GM12878 (cell line): ENCODE data around the gene FIBCD1. TPM values are rescaled to one million over a fixed set of nuclear protein-coding genes. Genes with fewer than 3 reads are reported as not detected.

Experiments used
- ATAC-seq: fragments of 200-7000 bp; cut with Tn5 transposase; 3 replicates; pipeline ENCODE4 v1.9.1; 2020; ENCODE audit warnings: mild to moderate bottlenecking, moderate library complexity
- BruUV-seq: library from RNA; stranded (reverse); fragments of 400-500 nt; replicated peaks from 2 replicates; lab custom pipeline; 2021; lab: Mats Ljungman, UMichigan
- CTCF ChIA-PET: fragments of 300-600 bp; sonication (Branson Sonifier 250); formaldehyde crosslinking; extraction: SDS; loops from one replicate; lab custom pipeline; 2021; ENCODE audit warnings: inconsistent platforms; lab: Yijun Ruan, JAX
- POLR2A ChIA-PET: fragments of 350-600 bp; formaldehyde crosslinking; extraction: SDS; loops from one replicate; lab custom pipeline; 2021; ENCODE audit warnings: inconsistent platforms; lab: Charles Lee
- RAD21 ChIA-PET: fragments of 300-600 bp; sonication (Branson Sonifier 250); formaldehyde crosslinking; loops from one replicate; lab custom pipeline; 2023; ENCODE audit warnings: antibody characterized with exemption; ENCODE audit not compliant: unreplicated experiment; lab: Charles Lee
- SMC1A ChIA-PET: fragments of 300-600 bp; sonication (Branson Sonifier 250); formaldehyde crosslinking; loops from one replicate; lab custom pipeline; 2023; ENCODE audit not compliant: unreplicated experiment, uncharacterized antibody; lab: Charles Lee
- DNase-seq: peaks from one replicate; pipeline ENCODE4 v3.0.0-alpha.2; 2011; ENCODE audit warnings: low read depth, low spot score
- FAIRE-seq: peaks from 3 replicates; lab custom pipeline; 2011; peaks lifted over from hg19 to GRCh38; lab: Jason Lieb, UNC
- H2AFZ ChIP-seq: 2 replicates; pipeline ENCODE4 v1.6.0; 2011; ENCODE audit warnings: low read depth, low read length, control low read depth; ENCODE audit not compliant: control insufficient read depth
- H3K27ac ChIP-seq: 2 replicates; pipeline ENCODE4 v1.5.1; 2011; ENCODE audit warnings: control low read depth; ENCODE audit not compliant: control insufficient read depth, insufficient read depth
- H3K27me3 ChIP-seq, 2 experiments: replicated peaks in 1 of 2; 2 replicates each; pipeline versions ENCODE4 v1.6.0 to v1.6.1; 2011; ENCODE audit warnings: low read length in 1 of 2; ENCODE audit not compliant: control insufficient read depth in 2 of 2, insufficient read depth in 2 of 2
- H3K36me3 ChIP-seq, 2 experiments: 2 replicates each; pipeline ENCODE4 v1.5.1; 2011; ENCODE audit warnings: low read length in 1 of 2; ENCODE audit not compliant: control insufficient read depth in 2 of 2, insufficient read depth in 2 of 2
- H3K4me1 ChIP-seq: 2 replicates; pipeline ENCODE4 v1.6.1; 2011; ENCODE audit warnings: mild to moderate bottlenecking, low read length, moderate library complexity, mixed read lengths; ENCODE audit not compliant: control insufficient read depth, insufficient read depth
- H3K4me2 ChIP-seq: 2 replicates; pipeline ENCODE4 v1.6.0; 2011; ENCODE audit warnings: control low read depth; ENCODE audit not compliant: control insufficient read depth, insufficient read depth
- H3K4me3 ChIP-seq: fragments of 200-600 bp; sonication (generic); 2 replicates; pipeline ENCODE4 v1.5.1; 2016
- H3K79me2 ChIP-seq: 2 replicates; pipeline ENCODE4 v1.6.0; 2011; ENCODE audit warnings: low read length; ENCODE audit not compliant: control insufficient read depth, insufficient read depth
- H3K9ac ChIP-seq: 2 replicates; pipeline ENCODE4 v1.8.0; 2011; ENCODE audit warnings: low read length, control low read depth, mixed read lengths; ENCODE audit not compliant: control insufficient read depth, insufficient read depth
- H3K9me3 ChIP-seq: replicated peaks from 3 replicates; pipeline ENCODE4 v1.5.1; 2011; ENCODE audit warnings: mild to moderate bottlenecking, low read length; ENCODE audit not compliant: control insufficient read depth, insufficient read depth
- H4K20me1 ChIP-seq: 2 replicates; pipeline ENCODE4 v1.6.0; 2011; ENCODE audit not compliant: control insufficient read depth, insufficient read depth
- CHD2 ChIP-seq: IDR thresholded peaks from 2 replicates; pipeline ENCODE4 v1.6.1; 2011; ENCODE audit warnings: low read depth, low read length, improper control_type of control experiment, borderline replicate concordance
- IKZF1 ChIP-seq: fragments of 450-650 bp; conservative IDR thresholded peaks from 2 replicates; pipeline ENCODE4 v1.6.1; 2017; ENCODE audit warnings: antibody characterized with exemption, mild to moderate bottlenecking
- IRF4 ChIP-seq: IDR thresholded peaks from 2 replicates; pipeline ENCODE4 v1.6.1; 2011; ENCODE audit warnings: low read depth, low read length
- NFYB ChIP-seq: IDR thresholded peaks from 2 replicates; pipeline ENCODE4 v1.6.1; 2011; ENCODE audit warnings: low read depth, mild to moderate bottlenecking, low read length, improper control_type of control experiment, moderate library complexity; ENCODE audit not compliant: insufficient read depth
- NR2C2 ChIP-seq: IDR thresholded peaks from 2 replicates; pipeline ENCODE4 v1.6.1; 2011; ENCODE audit warnings: borderline replicate concordance, low read depth; ENCODE audit not compliant: control insufficient read depth, insufficient read length
- SP1 ChIP-seq: IDR thresholded peaks from one replicate; pipeline ENCODE4 v1.6.1; 2011; ENCODE audit warnings: low read depth, low read length
- STAT3 ChIP-seq: IDR thresholded peaks from 2 replicates; pipeline ENCODE4 v1.6.1; 2011; ENCODE audit warnings: low read depth, low read length, improper control_type of control experiment
- YY1 ChIP-seq: IDR thresholded peaks from 2 replicates; pipeline ENCODE4 v1.6.1; 2011; ENCODE audit warnings: low read depth, mild to moderate bottlenecking, low read length
- ZNF207 ChIP-seq: fragments of 450-650 bp; IDR thresholded peaks from 2 replicates; pipeline ENCODE4 v1.6.1; 2014; ENCODE audit warnings: antibody characterized with exemption, mild to moderate bottlenecking, borderline replicate concordance
- ZNF274 ChIP-seq: IDR thresholded peaks from one replicate; pipeline ENCODE4 v1.8.0; 2011; ENCODE audit not compliant: insufficient read length, insufficient read depth
- WGBS: methylation state at CpG from one replicate; pipeline ENCODE4 v1.1.6; 2016; ENCODE audit warnings: low lambda C conversion rate; ENCODE audit not compliant: insufficient replicate concordance, insufficient coverage; ENCODE audit errors: missing lambda C conversion rate; 5-methylcytosine and 5-hydroxymethylcytosine counted together
- in situ Hi-C: fragments of 300-500 bp; cut with MboI; formaldehyde crosslinking; loops from 9 replicates; pipeline ENCODE4 v1.14.3; 2018; ENCODE audit warnings: mixed read lengths
- intact Hi-C: fragments of 100-400 bp; cut with micrococcal nuclease; formaldehyde crosslinking; loops from one replicate; pipeline ENCODE4 v1.14.2; 2022; ENCODE audit not compliant: unreplicated experiment
- polyA plus RNA-seq, 11 experiments: library from polyadenylated mRNA; depleted of rRNA in 4 of 11; unstranded in 6 of 11; stranded (reverse) in 5 of 11; fragments of >200 nt; fragmentation: Nextera tagmentation in 4 of 11; fragmentation: Illumina TruSeq in 1 of 11; extraction: Ambion mirVana in 4 of 11; extraction: Trizol in 1 of 11; gene quantifications; 1 replicate in 1 of 11; 2 replicates in 10 of 11; pipeline versions ENCODE4 v1.2.1 to v1.2.3, GENCODE V29; 2011 to 2016; ENCODE audit warnings: inconsistent platforms in 2 of 11, missing spikeins in 2 of 11, low read depth in 1 of 11
- total RNA-seq, 4 experiments: library from RNA; depleted of rRNA in 3 of 4; stranded (reverse); fragments of >200 nt in 3 of 4; fragmentation: Illumina TruSeq in 1 of 4; extraction: Trizol in 1 of 4; gene quantifications; 2 replicates each; pipeline versions ENCODE4 v1.2.1 to v1.2.3, GENCODE V29; 2013 to 2021
- TF ChIP-seq, protein P1 (sequence below): fragments of 150-350 bp; IDR thresholded peaks from 2 replicates; pipeline ENCODE4 v1.6.1; 2014; ENCODE audit warnings: mild to moderate bottlenecking, low read depth, low read length
- TF ChIP-seq, protein P2 (sequence below): fragments of 450-650 bp; IDR thresholded peaks from 2 replicates; pipeline ENCODE4 v1.6.1; 2016; ENCODE audit warnings: mild to moderate bottlenecking, moderate library complexity, borderline replicate concordance

The FIBCD1 gene
- total and polyA plus RNA-seq, 10 of the 15 experiments (the other 5 are each of a cell fraction or from before 2014, with no cell fraction given), result 0.04 to 0.95 (median 0.25) TPM; not detected in 6

DNA sequence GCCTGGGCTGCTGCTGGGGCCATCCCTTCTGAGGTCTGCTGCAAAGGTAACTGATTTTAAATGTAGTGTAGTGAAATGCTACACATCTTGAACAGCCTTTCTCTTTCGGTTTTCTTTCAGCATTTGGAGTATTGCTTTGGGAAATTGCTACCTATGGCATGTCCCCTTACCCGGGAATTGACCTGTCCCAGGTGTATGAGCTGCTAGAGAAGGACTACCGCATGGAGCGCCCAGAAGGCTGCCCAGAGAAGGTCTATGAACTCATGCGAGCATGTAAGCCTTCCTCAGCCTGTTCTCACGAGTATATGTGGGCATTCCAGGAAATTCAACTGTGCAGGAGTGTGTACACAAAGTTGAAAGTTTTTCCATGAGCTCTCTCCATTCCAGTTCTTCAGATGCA lies 60.8 kb downstream of the FIBCD1 start:
- POLR2A ChIA-PET, result no interaction called here
- WGBS, result 98% methylated on average over 6 of the region's 6 CpGs
- intact Hi-C loops, result no loop called here
- CTCF ChIA-PET, result interaction anchor here (1.1 kb wide), 1 partner anchor 172 kb away, joined by 4 read pairs; no protein-coding TSS in a partner anchor
- no peak overlapping the region for H3K4me3 ChIP-seq
- no TSS peak for BruUV-seq
- H3K79me2 ChIP-seq, result no peaks in the 10 kb centered on the region
- H3K36me3 ChIP-seq, result peaks cover 31 to 34% of the 10 kb centered on the region in 2 experiments
- H3K4me1 ChIP-seq, result no peaks in the 10 kb centered on the region
- SMC1A ChIA-PET, result interaction anchor here (0.8 kb wide), 1 partner anchor 9 kb away, joined by 3 read pairs; no protein-coding TSS in a partner anchor
- DNase-seq, result no peak
- in situ Hi-C loops, result no loop called here
- H3K4me2 ChIP-seq, result no peak overlapping the region
- TF ChIP-seq YY1 (no peak), NR2C2 (no peak)
- TF ChIP-seq, protein P1, sequence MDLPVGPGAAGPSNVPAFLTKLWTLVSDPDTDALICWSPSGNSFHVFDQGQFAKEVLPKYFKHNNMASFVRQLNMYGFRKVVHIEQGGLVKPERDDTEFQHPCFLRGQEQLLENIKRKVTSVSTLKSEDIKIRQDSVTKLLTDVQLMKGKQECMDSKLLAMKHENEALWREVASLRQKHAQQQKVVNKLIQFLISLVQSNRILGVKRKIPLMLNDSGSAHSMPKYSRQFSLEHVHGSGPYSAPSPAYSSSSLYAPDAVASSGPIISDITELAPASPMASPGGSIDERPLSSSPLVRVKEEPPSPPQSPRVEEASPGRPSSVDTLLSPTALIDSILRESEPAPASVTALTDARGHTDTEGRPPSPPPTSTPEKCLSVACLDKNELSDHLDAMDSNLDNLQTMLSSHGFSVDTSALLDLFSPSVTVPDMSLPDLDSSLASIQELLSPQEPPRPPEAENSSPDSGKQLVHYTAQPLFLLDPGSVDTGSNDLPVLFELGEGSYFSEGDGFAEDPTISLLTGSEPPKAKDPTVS, result no peak
- H3K9me3 ChIP-seq, result no peaks in the 10 kb centered on the region
- no peak overlapping the region for H3K27ac ChIP-seq
- H4K20me1 ChIP-seq, result no peaks in the 10 kb centered on the region; the same call in 1 of the 2 replicates
- no peak for FAIRE-seq
- no peak overlapping the region for H2AFZ ChIP-seq
- no peaks in the 10 kb centered on the region for H3K27me3 ChIP-seq
- RAD21 ChIA-PET, result no interaction called here
- H3K9ac ChIP-seq, result no peak overlapping the region
- ATAC-seq, result no peak

DNA sequence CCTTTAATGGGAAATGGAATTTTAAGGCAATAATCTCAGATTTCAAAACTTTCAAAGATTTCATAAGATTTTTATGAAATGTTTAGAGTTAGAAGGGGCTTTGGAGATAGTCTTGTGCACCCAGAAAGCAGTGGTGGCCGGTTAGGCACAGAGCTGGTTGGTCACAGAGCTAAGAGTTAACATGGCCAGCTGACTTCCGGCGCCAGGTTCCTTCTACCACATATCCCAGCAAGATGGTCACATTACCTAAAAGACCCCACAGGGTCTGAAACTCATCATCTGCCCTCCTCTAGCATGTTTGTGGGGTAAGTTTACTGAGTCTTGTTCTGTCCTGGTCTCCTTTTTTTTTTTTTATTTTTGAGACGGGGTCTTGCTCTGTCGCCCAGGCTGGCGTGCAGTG lies 61.7 kb downstream of the FIBCD1 start:
- no peak for TF ChIP-seq ZNF274
- TF ChIP-seq, protein P2, sequence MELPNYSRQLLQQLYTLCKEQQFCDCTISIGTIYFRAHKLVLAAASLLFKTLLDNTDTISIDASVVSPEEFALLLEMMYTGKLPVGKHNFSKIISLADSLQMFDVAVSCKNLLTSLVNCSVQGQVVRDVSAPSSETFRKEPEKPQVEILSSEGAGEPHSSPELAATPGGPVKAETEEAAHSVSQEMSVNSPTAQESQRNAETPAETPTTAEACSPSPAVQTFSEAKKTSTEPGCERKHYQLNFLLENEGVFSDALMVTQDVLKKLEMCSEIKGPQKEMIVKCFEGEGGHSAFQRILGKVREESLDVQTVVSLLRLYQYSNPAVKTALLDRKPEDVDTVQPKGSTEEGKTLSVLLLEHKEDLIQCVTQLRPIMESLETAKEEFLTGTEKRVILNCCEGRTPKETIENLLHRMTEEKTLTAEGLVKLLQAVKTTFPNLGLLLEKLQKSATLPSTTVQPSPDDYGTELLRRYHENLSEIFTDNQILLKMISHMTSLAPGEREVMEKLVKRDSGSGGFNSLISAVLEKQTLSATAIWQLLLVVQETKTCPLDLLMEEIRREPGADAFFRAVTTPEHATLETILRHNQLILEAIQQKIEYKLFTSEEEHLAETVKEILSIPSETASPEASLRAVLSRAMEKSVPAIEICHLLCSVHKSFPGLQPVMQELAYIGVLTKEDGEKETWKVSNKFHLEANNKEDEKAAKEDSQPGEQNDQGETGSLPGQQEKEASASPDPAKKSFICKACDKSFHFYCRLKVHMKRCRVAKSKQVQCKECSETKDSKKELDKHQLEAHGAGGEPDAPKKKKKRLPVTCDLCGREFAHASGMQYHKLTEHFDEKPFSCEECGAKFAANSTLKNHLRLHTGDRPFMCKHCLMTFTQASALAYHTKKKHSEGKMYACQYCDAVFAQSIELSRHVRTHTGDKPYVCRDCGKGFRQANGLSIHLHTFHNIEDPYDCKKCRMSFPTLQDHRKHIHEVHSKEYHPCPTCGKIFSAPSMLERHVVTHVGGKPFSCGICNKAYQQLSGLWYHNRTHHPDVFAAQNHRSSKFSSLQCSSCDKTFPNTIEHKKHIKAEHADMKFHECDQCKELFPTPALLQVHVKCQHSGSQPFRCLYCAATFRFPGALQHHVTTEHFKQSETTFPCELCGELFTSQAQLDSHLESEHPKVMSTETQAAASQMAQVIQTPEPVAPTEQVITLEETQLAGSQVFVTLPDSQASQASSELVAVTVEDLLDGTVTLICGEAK, result no peak
- TF ChIP-seq STAT3, result no peak
- no peak for TF ChIP-seq IRF4
- no peak for TF ChIP-seq ZNF207
- no peak for TF ChIP-seq IKZF1
- no peak for TF ChIP-seq SP1
- TF ChIP-seq NFYB, result no peak
- TF ChIP-seq CHD2, result no peak
- BruUV-seq, result no TSS peak
- Histone ChIP-seq H3K9me3 (no peaks in the 10 kb centered on the region), H3K36me3 (peaks cover 38 to 41% of the 10 kb centered on the region in 2 experiments), H4K20me1 (no peaks in the 10 kb centered on the region; the same call in 1 of the 2 replicates), H3K27ac (no peak overlapping the region), H3K4me2 (no peak overlapping the region), H3K27me3 (no peaks in the 10 kb centered on the region), H3K9ac (no peak overlapping the region), H3K4me3 (no peak overlapping the region), H3K79me2 (no peaks in the 10 kb centered on the region), H3K4me1 (no peaks in the 10 kb centered on the region), H2AFZ (no peak overlapping the region)
- 100% methylated on average over 3 of the region's 6 CpGs for WGBS
- FAIRE-seq (no peak), DNase-seq (no peak), ATAC-seq (no peak)
- ChIA-PET CTCF (interaction anchor here (1.0 to 1.6 kb wide), 3 partner anchors 11 to 171 kb away, joined by 3 to 4 read pairs (median 4); no protein-coding TSS in a partner anchor), SMC1A (no interaction called here), POLR2A (interaction anchor here (0.7 kb wide), 1 partner anchor 188 kb away, joined by 3 read pairs; no protein-coding TSS in a partner anchor), RAD21 (no interaction called here)
- intact Hi-C loops (no loop called here), in situ Hi-C loops (no loop called here)
